HepG2 (cell line): ENCODE data around the gene TTC9. TPM values are rescaled to one million over a fixed set of nuclear protein-coding genes. Genes with fewer than 3 reads are reported as not detected.

ENCODE experiments used
- ATAC-seq: fragments of 200-7000 bp; cut with Tn5 transposase; 3 replicates; pipeline ENCODE4 v1.9.1; 2020; ENCODE audit warnings: mild to moderate bottlenecking, moderate library complexity
- BruUV-seq: library from RNA; stranded (reverse); fragments of 400-500 nt; replicated peaks from 2 replicates; lab custom pipeline; 2021; lab: Mats Ljungman, UMichigan
- CTCF ChIA-PET: fragments of 300-600 bp; formaldehyde crosslinking; extraction: SDS; loops from one replicate; lab custom pipeline; 2021; ENCODE audit warnings: low total read pairs, inconsistent platforms, low intra/inter-chr PET ratio; lab: Yijun Ruan, JAX
- POLR2A ChIA-PET: fragments of 350-600 bp; sonication (Branson Sonifier 250); formaldehyde crosslinking; loops from one replicate; lab custom pipeline; 2020; ENCODE audit warnings: antibody characterized with exemption, inconsistent platforms; lab: Yijun Ruan, JAX
- DNase-seq: peaks from one replicate; pipeline ENCODE4 v3.0.0-alpha.2; 2015; ENCODE audit warnings: low spot score
- FAIRE-seq: peaks from 3 replicates; lab custom pipeline; 2011; peaks lifted over from hg19 to GRCh38; lab: Jason Lieb, UNC
- H2AFZ ChIP-seq: one replicate; pipeline ENCODE4 v1.6.1; 2011; ENCODE audit warnings: low read length, inconsistent platforms
- H3K27ac ChIP-seq: fragments of 300-600 bp; 3 replicates; pipeline ENCODE4 v1.8.0; 2011; ENCODE audit warnings: mixed run types, mild to moderate bottlenecking, mixed read lengths, low read length, inconsistent platforms; ENCODE audit not compliant: insufficient read depth; ENCODE audit errors: extremely low read length
- H3K27me3 ChIP-seq, 2 experiments: fragments of 200-600 bp in 1 of 2; 2 replicates in 1 of 2; 3 replicates in 1 of 2; pipeline versions ENCODE4 v1.6.0 to v1.8.0; 2011; ENCODE audit warnings: low read length in 2 of 2, mild to moderate bottlenecking in 2 of 2, moderate library complexity in 2 of 2, inconsistent platforms in 1 of 2; ENCODE audit not compliant: insufficient read depth in 2 of 2, control insufficient read depth in 1 of 2
- H3K36me3 ChIP-seq, 2 experiments: fragments of 200-600 bp in 1 of 2; replicated peaks in 1 of 2; 2 replicates in 1 of 2; 3 replicates in 1 of 2; pipeline versions ENCODE4 v1.5.1 to v1.8.0; 2011; ENCODE audit warnings: low read length in 2 of 2, inconsistent platforms in 1 of 2; ENCODE audit not compliant: insufficient read depth in 2 of 2, control insufficient read depth in 1 of 2
- H3K4me1 ChIP-seq: 2 replicates; pipeline ENCODE4 v1.5.1; 2012; ENCODE audit warnings: low read length, inconsistent platforms; ENCODE audit not compliant: insufficient read depth
- H3K4me2 ChIP-seq: 2 replicates; pipeline ENCODE4 v1.6.0; 2011; ENCODE audit warnings: low read depth, low read length, inconsistent platforms
- H3K4me3 ChIP-seq, 3 experiments: fragments of 200-600 bp in 1 of 3; sonication (generic), shearing (Covaris generic) in 1 of 3; replicated peaks in 1 of 3; 2 replicates each; pipeline ENCODE4 v1.5.1; 2011 to 2016; ENCODE audit warnings: low read length in 3 of 3, inconsistent platforms in 2 of 3, low read depth in 2 of 3, mild to moderate bottlenecking in 2 of 3, control low read depth in 1 of 3, mixed read lengths in 1 of 3; ENCODE audit not compliant: insufficient read depth in 1 of 3
- H3K79me2 ChIP-seq: one replicate; pipeline ENCODE4 v1.6.1; 2011; ENCODE audit warnings: low read length, inconsistent platforms; ENCODE audit not compliant: insufficient read depth
- H3K9ac ChIP-seq: 2 replicates; pipeline ENCODE4 v1.6.0; 2011; ENCODE audit warnings: mild to moderate bottlenecking, low read depth, low read length, inconsistent platforms; ENCODE audit not compliant: insufficient read depth
- H3K9me3 ChIP-seq: 2 replicates; pipeline ENCODE4 v1.5.1; 2012; ENCODE audit warnings: mild to moderate bottlenecking, low read length
- H4K20me1 ChIP-seq: 2 replicates; pipeline ENCODE4 v1.6.0; 2011; ENCODE audit warnings: inconsistent platforms, mild to moderate bottlenecking, low read length, moderate library complexity; ENCODE audit not compliant: insufficient read depth
- ATRX ChIP-seq: sonication (generic); formaldehyde crosslinking; IDR thresholded peaks from 2 replicates; pipeline ENCODE4 v1.4.0; 2020; ENCODE audit warnings: missing genetic modification reagents, borderline replicate concordance
- CREB1 ChIP-seq, 2 experiments: fragments of 450-650 bp in 1 of 2; IDR thresholded peaks; 2 replicates each; pipeline ENCODE4 v1.6.1; 2016 to 2017; ENCODE audit warnings: control low read depth in 1 of 2, mild to moderate bottlenecking in 1 of 2, missing compliant biosample characterization in 1 of 2, missing genetic modification characterization in 1 of 2
- GLI4 ChIP-seq: sonication (generic); formaldehyde crosslinking; IDR thresholded peaks from 2 replicates; pipeline ENCODE4 v1.5.1; 2020; ENCODE audit warnings: missing genetic modification reagents, mild to moderate bottlenecking, moderate library complexity, borderline replicate concordance
- KAT8 ChIP-seq: IDR thresholded peaks from 2 replicates; pipeline ENCODE4 v1.6.1; 2016; ENCODE audit warnings: missing genetic modification reagents, missing compliant biosample characterization
- MZF1 ChIP-seq: sonication (generic); formaldehyde crosslinking; IDR thresholded peaks from 2 replicates; pipeline ENCODE4 v1.8.1; 2023; ENCODE audit warnings: mild to moderate bottlenecking, missing genetic modification reagents, borderline replicate concordance
- POLR2AphosphoS5 ChIP-seq: IDR thresholded peaks from 2 replicates; pipeline ENCODE4 v1.6.1; 2012; ENCODE audit warnings: low read depth, low read length
- SMARCC2 ChIP-seq: fragments of 450-650 bp; IDR thresholded peaks from 2 replicates; pipeline ENCODE4 v1.6.1; 2017; ENCODE audit warnings: antibody characterized with exemption, mild to moderate bottlenecking
- SNAPC2 ChIP-seq: sonication (generic); formaldehyde crosslinking; IDR thresholded peaks from 2 replicates; pipeline ENCODE4 v1.8.1; 2022; ENCODE audit warnings: mild to moderate bottlenecking, missing genetic modification reagents
- ZFP37 ChIP-seq: sonication (generic); formaldehyde crosslinking; IDR thresholded peaks from 2 replicates; pipeline ENCODE4 v1.4.0; 2020; ENCODE audit warnings: missing genetic modification reagents, borderline replicate concordance
- ZFP91 ChIP-seq: sonication (generic); formaldehyde crosslinking; IDR thresholded peaks from 2 replicates; pipeline ENCODE4 v1.9.0; 2022; ENCODE audit warnings: missing genetic modification reagents, mild to moderate bottlenecking, borderline replicate concordance
- ZNF3 ChIP-seq: IDR thresholded peaks from 2 replicates; pipeline ENCODE4 v1.7.0; 2017; ENCODE audit warnings: inconsistent platforms
- ZNF569 ChIP-seq: sonication (generic); formaldehyde crosslinking; IDR thresholded peaks from 2 replicates; pipeline ENCODE4 v1.5.0; 2020; ENCODE audit warnings: mild to moderate bottlenecking, missing genetic modification reagents, moderate library complexity, borderline replicate concordance
- ZNF770 ChIP-seq: sonication (generic); formaldehyde crosslinking; IDR thresholded peaks from 2 replicates; pipeline ENCODE4 v1.5.0; 2020; ENCODE audit warnings: mild to moderate bottlenecking, missing genetic modification reagents
- in situ Hi-C: cut with HindIII; loops from 2 replicates; pipeline ENCODE4 v1.10.0; 2017; ENCODE audit warnings: low pct_unique_long_range_greater_than_20kb; ENCODE audit not compliant: extremely low pct_ligation_motif_present
- intact Hi-C: fragments of 100-400 bp; cut with micrococcal nuclease; formaldehyde crosslinking; loops from one replicate; pipeline ENCODE4 v1.10.0; 2022; ENCODE audit not compliant: unreplicated experiment
- polyA plus RNA-seq, 8 experiments: library from polyadenylated mRNA; depleted of rRNA in 3 of 8; stranded (reverse) in 7 of 8; unstranded in 1 of 8; fragments of >200 nt; fragmentation: Illumina TruSeq in 4 of 8; extraction: Trizol in 4 of 8; gene quantifications; 2 replicates each; pipeline versions ENCODE4 v1.2.1 to v1.2.3, GENCODE V29; 2011 to 2016; ENCODE audit warnings: low read depth in 4 of 8, missing spikeins in 1 of 8, mixed read lengths in 1 of 8; ENCODE audit not compliant: insufficient read depth in 1 of 8
- total RNA-seq, 5 experiments: library from RNA; depleted of rRNA; stranded (reverse); fragments of >200 nt; fragmentation: Illumina TruSeq; extraction: Trizol; gene quantifications; 2 replicates each; pipeline ENCODE4 v1.2.3, GENCODE V29; 2016; ENCODE audit warnings: low read depth in 1 of 5

Gene TTC9
- total and polyA plus RNA-seq, 2 of the 13 experiments (the other 11 are each of a cell fraction or from before 2014, with no cell fraction given): 0.13 to 0.30 TPM

GRCh38 chr14:70652871-70653270 lies 11.2 kb downstream of the TTC9 start:
- H3K9ac ChIP-seq: no peak overlapping the region
- H3K4me3 ChIP-seq: no peak overlapping the region
- no peaks in the 10 kb centered on the region for H3K9me3 ChIP-seq
- H2AFZ ChIP-seq: no peak overlapping the region
- no peaks in the 10 kb centered on the region; a peak in 1 of 5 replicates for H3K27me3 ChIP-seq
- in situ Hi-C loops (no loop called here), intact Hi-C loops (no loop called here)
- no peaks in the 10 kb centered on the region for H4K20me1 ChIP-seq
- CTCF ChIA-PET: no interaction called here
- no peaks in the 10 kb centered on the region for H3K36me3 ChIP-seq
- H3K27ac ChIP-seq: no peak overlapping the region
- POLR2A ChIA-PET: no interaction called here
- DNase-seq (no peak), ATAC-seq (no peak), FAIRE-seq (no peak)
- no TSS peak for BruUV-seq
- no peak overlapping the region for H3K4me2 ChIP-seq
- no peak for TF ChIP-seq ATRX (CRISPR knock-in tag)
- TF ChIP-seq ZNF569 (CRISPR knock-in tag): no peak
- no peak for TF ChIP-seq CREB1 (IDR thresholded peaks at IDR 0.05)
- TF ChIP-seq CREB1 (CRISPR knock-in tag; IDR thresholded peaks at IDR 0.05): no peak
- no peak for TF ChIP-seq KAT8 (CRISPR knock-in tag)
- no peak for TF ChIP-seq ZNF3 (CRISPR knock-in tag)
- no peak for TF ChIP-seq ZFP91
- TF ChIP-seq ZNF770 (CRISPR knock-in tag): no peak
- no peak for TF ChIP-seq SMARCC2
- TF ChIP-seq POLR2AphosphoS5: no peak
- TF ChIP-seq MZF1 (CRISPR knock-in tag): no peak
- no peak for TF ChIP-seq SNAPC2 (CRISPR knock-in tag)
- TF ChIP-seq ZFP37: no peak
- no peak for TF ChIP-seq GLI4 (CRISPR knock-in tag)
- H3K79me2 ChIP-seq: no peaks in the 10 kb centered on the region
- no peaks in the 10 kb centered on the region for H3K4me1 ChIP-seq
